Esophagus squamous epithelium (tissue), 4 donors: ENCODE measurements around the gene SDK2.

Experiments
- POLR2A ChIP-seq, 4 donors: fragments of 450-650 bp; IDR thresholded peaks; one replicate each; pipeline ENCODE4 v1.6.1; 2017; ENCODE audit warnings: antibody characterized with exemption in 4 of 4, mild to moderate bottlenecking in 4 of 4, moderate library complexity in 3 of 4
- TF ChIP-seq, protein P1 (sequence below), 6 experiments: fragments of 450-650 bp in 4 of 6; fragments of 200-600 bp in 2 of 6; sonication (generic) in 2 of 6; IDR thresholded peaks; one replicate each; pipeline ENCODE4 v1.5.1; 2016 to 2019; ENCODE audit warnings: antibody characterized with exemption in 6 of 6, mild to moderate bottlenecking in 4 of 6, moderate library complexity in 4 of 6

DNA sequence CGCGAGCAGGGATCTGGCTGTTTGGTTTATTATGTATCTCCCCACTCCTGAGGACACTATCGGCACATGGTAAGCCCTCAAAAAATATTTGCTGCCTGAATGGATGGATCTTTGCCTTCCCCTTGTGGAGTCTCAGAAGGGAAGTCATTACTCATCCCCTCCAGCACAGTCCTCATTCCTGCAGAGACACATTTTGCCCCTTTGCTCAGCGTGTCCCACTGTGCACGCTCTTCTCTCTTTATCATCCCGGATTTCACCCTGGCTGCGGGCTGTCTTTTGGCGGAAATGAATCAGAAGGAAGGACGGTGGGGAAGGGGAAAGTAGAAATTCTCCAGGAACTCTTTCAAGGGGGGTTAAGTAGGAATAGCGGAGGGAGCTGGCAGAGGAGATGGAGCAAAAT is 207.3 kb downstream of the SDK2 start:
- TF ChIP-seq, protein P1, sequence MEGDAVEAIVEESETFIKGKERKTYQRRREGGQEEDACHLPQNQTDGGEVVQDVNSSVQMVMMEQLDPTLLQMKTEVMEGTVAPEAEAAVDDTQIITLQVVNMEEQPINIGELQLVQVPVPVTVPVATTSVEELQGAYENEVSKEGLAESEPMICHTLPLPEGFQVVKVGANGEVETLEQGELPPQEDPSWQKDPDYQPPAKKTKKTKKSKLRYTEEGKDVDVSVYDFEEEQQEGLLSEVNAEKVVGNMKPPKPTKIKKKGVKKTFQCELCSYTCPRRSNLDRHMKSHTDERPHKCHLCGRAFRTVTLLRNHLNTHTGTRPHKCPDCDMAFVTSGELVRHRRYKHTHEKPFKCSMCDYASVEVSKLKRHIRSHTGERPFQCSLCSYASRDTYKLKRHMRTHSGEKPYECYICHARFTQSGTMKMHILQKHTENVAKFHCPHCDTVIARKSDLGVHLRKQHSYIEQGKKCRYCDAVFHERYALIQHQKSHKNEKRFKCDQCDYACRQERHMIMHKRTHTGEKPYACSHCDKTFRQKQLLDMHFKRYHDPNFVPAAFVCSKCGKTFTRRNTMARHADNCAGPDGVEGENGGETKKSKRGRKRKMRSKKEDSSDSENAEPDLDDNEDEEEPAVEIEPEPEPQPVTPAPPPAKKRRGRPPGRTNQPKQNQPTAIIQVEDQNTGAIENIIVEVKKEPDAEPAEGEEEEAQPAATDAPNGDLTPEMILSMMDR (IDR thresholded peaks at IDR 0.05), result no peak
- TF ChIP-seq POLR2A (IDR thresholded peaks at IDR 0.05), result no peak
